HCT116 (cell line): ENCODE results near the gene SLC41A3. TPM values are rescaled to one million over a fixed set of nuclear protein-coding genes. Genes with fewer than 3 reads are reported as not detected.

Experiments used
- ATAC-seq: fragments of 200-7000 bp; cut with Tn5 transposase; 2 replicates; pipeline ENCODE4 v1.9.1; 2020; ENCODE audit warnings: mild to moderate bottlenecking, moderate library complexity
- BruUV-seq: library from RNA; stranded (reverse); fragments of 400-500 nt; replicated peaks from 2 replicates; lab custom pipeline; 2021; lab: Mats Ljungman, UMichigan
- CTCF ChIA-PET: fragments of 300-600 bp; sonication (Branson Sonifier 250); formaldehyde crosslinking; loops from one replicate; lab custom pipeline; 2021; ENCODE audit warnings: antibody characterized with exemption; lab: Charles Lee
- POLR2A ChIA-PET: fragments of 300-600, 350-600 bp; sonication (Branson Sonifier 250); formaldehyde crosslinking; loops from one replicate; lab custom pipeline; 2021; ENCODE audit warnings: antibody characterized with exemption; lab: Charles Lee
- RAD21 ChIA-PET, 2 experiments: fragments of 300-600 bp; sonication (Branson Sonifier 250); formaldehyde crosslinking; loops; one replicate each; lab custom pipeline; 2023; ENCODE audit warnings: low total read pairs in 2 of 2; ENCODE audit not compliant: uncharacterized antibody in 2 of 2, unreplicated experiment in 2 of 2, low non-redundant PET in 1 of 2; lab: Charles Lee
- DNase-seq: peaks from one replicate; pipeline ENCODE4 v3.0.0-alpha.2; 2010; ENCODE audit warnings: low read depth, low spot score
- H2AFZ ChIP-seq: fragments of 200-600 bp; shearing (Covaris generic), sonication (generic); 2 replicates; pipeline ENCODE4 v1.6.1; 2017; ENCODE audit warnings: low read depth, mixed run types, mixed read lengths, antibody characterized with exemption, low read length; ENCODE audit not compliant: poor library complexity, severe bottlenecking
- H3K27ac ChIP-seq: 2 replicates; pipeline ENCODE4 v1.5.1; 2012; ENCODE audit warnings: low read depth, low read length
- H3K27me3 ChIP-seq: fragments of 200-600 bp; sonication (generic); 2 replicates; pipeline ENCODE4 v1.6.1; 2016; ENCODE audit warnings: mixed run types, low read length, mixed read lengths; ENCODE audit not compliant: insufficient read depth
- H3K36me3 ChIP-seq, 2 experiments: fragments of 200-500 bp in 1 of 2; fragments of 200-600 bp in 1 of 2; sonication (Bioruptor generic) in 1 of 2; sonication (generic) in 1 of 2; 2 replicates each; pipeline versions ENCODE4 v1.5.1 to v1.6.1; 2014 to 2016; ENCODE audit warnings: low read length in 2 of 2, inconsistent platforms in 1 of 2, mixed read lengths in 1 of 2, mixed run types in 1 of 2; ENCODE audit not compliant: insufficient read depth in 2 of 2, control insufficient read depth in 1 of 2
- H3K4me1 ChIP-seq, 2 experiments: fragments of 200-600 bp in 1 of 2; sonication (generic) in 1 of 2; 2 replicates each; pipeline versions ENCODE4 v1.5.1 to v1.6.1; 2012 to 2017; ENCODE audit warnings: low read length in 2 of 2, inconsistent platforms in 1 of 2, mild to moderate bottlenecking in 1 of 2, mixed read lengths in 1 of 2, mixed run types in 1 of 2, moderate library complexity in 1 of 2; ENCODE audit not compliant: insufficient read depth in 2 of 2, control insufficient read depth in 1 of 2
- H3K4me2 ChIP-seq: fragments of 200-600 bp; sonication (generic); 2 replicates; pipeline ENCODE4 v1.6.1; 2017; ENCODE audit warnings: mixed run types, low read length, mixed read lengths
- H3K4me3 ChIP-seq, 2 experiments: fragments of 200-600 bp in 1 of 2; sonication (generic) in 1 of 2; replicated peaks in 1 of 2; 2 replicates each; pipeline ENCODE4 v1.5.1; 2011 to 2016; ENCODE audit warnings: low read length in 2 of 2, control low read depth in 1 of 2, low read depth in 1 of 2, mild to moderate bottlenecking in 1 of 2, mixed read lengths in 1 of 2, mixed run types in 1 of 2
- H3K79me2 ChIP-seq: fragments of 200-600 bp; sonication (generic); 2 replicates; pipeline ENCODE4 v1.6.1; 2017; ENCODE audit warnings: mild to moderate bottlenecking, mixed run types, low read length, moderate library complexity, mixed read lengths; ENCODE audit not compliant: insufficient read depth
- H3K9ac ChIP-seq: fragments of 200-600 bp; sonication (generic); 2 replicates; pipeline ENCODE4 v1.6.1; 2016; ENCODE audit warnings: low read length, mixed read lengths
- H3K9me2 ChIP-seq: fragments of 200-600 bp; sonication (generic), shearing (Covaris generic); 2 replicates; pipeline ENCODE4 v1.6.1; 2017; ENCODE audit warnings: mixed run types, mild to moderate bottlenecking, moderate library complexity; ENCODE audit not compliant: insufficient read depth
- H3K9me3 ChIP-seq, 2 experiments: fragments of 200-500 bp in 1 of 2; fragments of 200-600 bp in 1 of 2; sonication (Bioruptor generic) in 1 of 2; sonication (generic) in 1 of 2; 2 replicates each; pipeline ENCODE4 v1.6.1; 2014 to 2017; ENCODE audit warnings: low read length in 2 of 2, mixed read lengths in 2 of 2, inconsistent platforms in 1 of 2, low read depth in 1 of 2, mild to moderate bottlenecking in 1 of 2, mixed run types in 1 of 2, moderate library complexity in 1 of 2; ENCODE audit not compliant: control insufficient read depth in 1 of 2, insufficient read depth in 1 of 2
- H4K20me1 ChIP-seq: fragments of 200-600 bp; sonication (generic), shearing (Covaris generic); 2 replicates; pipeline ENCODE4 v1.6.1; 2017; ENCODE audit warnings: mixed run types, mild to moderate bottlenecking, moderate library complexity; ENCODE audit not compliant: insufficient read depth
- CBX3 ChIP-seq: IDR thresholded peaks from 2 replicates; pipeline ENCODE4 v1.6.1; 2012; ENCODE audit warnings: low read depth
- ELF1 ChIP-seq: IDR thresholded peaks from 2 replicates; pipeline ENCODE4 v1.6.1; 2012; ENCODE audit warnings: low read depth, borderline replicate concordance
- JUND ChIP-seq: IDR thresholded peaks from 2 replicates; pipeline ENCODE4 v1.6.1; 2012
- POLR2AphosphoS5 ChIP-seq: IDR thresholded peaks from 2 replicates; pipeline ENCODE4 v1.6.1; 2011; ENCODE audit warnings: mild to moderate bottlenecking, low read depth, low read length, moderate library complexity
- YY1 ChIP-seq: IDR thresholded peaks from 2 replicates; pipeline ENCODE4 v1.6.1; 2011; ENCODE audit warnings: low read length, low read depth, moderate library complexity, mild to moderate bottlenecking; ENCODE audit not compliant: insufficient replicate concordance; ENCODE audit errors: extremely low read depth
- ZFX ChIP-seq: fragments of 450-650 bp; IDR thresholded peaks from 2 replicates; pipeline ENCODE4 v1.6.1; 2017
- intact Hi-C: fragments of 100-400 bp; cut with micrococcal nuclease; formaldehyde crosslinking; loops from 2 replicates; pipeline ENCODE4 v1.10.0; 2022
- total RNA-seq: library from RNA; stranded (reverse); gene quantifications from one replicate; pipeline ENCODE4 v1.2.1, GENCODE V29; 2021; ENCODE audit not compliant: unreplicated experiment
- TF ChIP-seq, protein P1 (sequence below), 3 experiments: fragments of 200-600 bp in 1 of 3; sonication (generic) in 1 of 3; IDR thresholded peaks in 2 of 3; conservative IDR thresholded peaks in 1 of 3; 2 replicates each; pipeline ENCODE4 v1.5.1; 2012 to 2017; ENCODE audit warnings: low read depth in 2 of 3, low read length in 2 of 3, antibody characterized with exemption in 1 of 3, borderline replicate concordance in 1 of 3, control low read depth in 1 of 3, mild to moderate bottlenecking in 1 of 3, mixed read lengths in 1 of 3, mixed run types in 1 of 3, moderate library complexity in 1 of 3; ENCODE audit not compliant: insufficient read depth in 1 of 3
- TF ChIP-seq, protein P2 (sequence below): IDR thresholded peaks from 2 replicates; pipeline ENCODE4 v1.6.1; 2012
- TF ChIP-seq, protein P3 (sequence below): IDR thresholded peaks from 2 replicates; pipeline ENCODE4 v1.6.1; 2012; ENCODE audit warnings: low read depth

Gene SLC41A3
- total RNA-seq, 1 experiment from 2014 or later: 45.9 TPM

GRCh38 chr3:126100269-126100633, 16.3 kb upstream of the SLC41A3 start:
- ChIA-PET RAD21 (no interaction called here), CTCF (no interaction called here), POLR2A (no interaction called here)
- Histone ChIP-seq H3K79me2 (no peaks in the 10 kb centered on the region), H3K9me2 (no peaks in the 10 kb centered on the region), H3K27ac (no peak overlapping the region), H4K20me1 (no peaks in the 10 kb centered on the region), H3K9ac (no peak overlapping the region), H3K9me3 (no peaks in the 10 kb centered on the region), H3K4me3 (no peak overlapping the region), H2AFZ (no peak overlapping the region), H3K36me3 (no peaks in the 10 kb centered on the region), H3K4me2 (no peak overlapping the region), H3K4me1 (no peaks in the 10 kb centered on the region), H3K27me3 (no peaks in the 10 kb centered on the region)
- BruUV-seq: no TSS peak
- intact Hi-C loops: no loop called here
- DNase-seq (no peak), ATAC-seq (no peak)
- TF ChIP-seq ZFX (no peak), POLR2AphosphoS5 (no peak), YY1 (no peak), JUND (no peak), ELF1 (no peak), CBX3 (no peak)
- TF ChIP-seq, protein P1, sequence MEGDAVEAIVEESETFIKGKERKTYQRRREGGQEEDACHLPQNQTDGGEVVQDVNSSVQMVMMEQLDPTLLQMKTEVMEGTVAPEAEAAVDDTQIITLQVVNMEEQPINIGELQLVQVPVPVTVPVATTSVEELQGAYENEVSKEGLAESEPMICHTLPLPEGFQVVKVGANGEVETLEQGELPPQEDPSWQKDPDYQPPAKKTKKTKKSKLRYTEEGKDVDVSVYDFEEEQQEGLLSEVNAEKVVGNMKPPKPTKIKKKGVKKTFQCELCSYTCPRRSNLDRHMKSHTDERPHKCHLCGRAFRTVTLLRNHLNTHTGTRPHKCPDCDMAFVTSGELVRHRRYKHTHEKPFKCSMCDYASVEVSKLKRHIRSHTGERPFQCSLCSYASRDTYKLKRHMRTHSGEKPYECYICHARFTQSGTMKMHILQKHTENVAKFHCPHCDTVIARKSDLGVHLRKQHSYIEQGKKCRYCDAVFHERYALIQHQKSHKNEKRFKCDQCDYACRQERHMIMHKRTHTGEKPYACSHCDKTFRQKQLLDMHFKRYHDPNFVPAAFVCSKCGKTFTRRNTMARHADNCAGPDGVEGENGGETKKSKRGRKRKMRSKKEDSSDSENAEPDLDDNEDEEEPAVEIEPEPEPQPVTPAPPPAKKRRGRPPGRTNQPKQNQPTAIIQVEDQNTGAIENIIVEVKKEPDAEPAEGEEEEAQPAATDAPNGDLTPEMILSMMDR (IDR thresholded peaks at IDR 0.05 in 2 of 3, conservative IDR thresholded peaks at IDR 0.05 in 1 of 3; ENCODE audit: borderline replicate concordance in 1 of 3, insufficient read depth in 1 of 3, low read depth in 2 of 3, low read length in 2 of 3): no peak
- TF ChIP-seq, protein P2, sequence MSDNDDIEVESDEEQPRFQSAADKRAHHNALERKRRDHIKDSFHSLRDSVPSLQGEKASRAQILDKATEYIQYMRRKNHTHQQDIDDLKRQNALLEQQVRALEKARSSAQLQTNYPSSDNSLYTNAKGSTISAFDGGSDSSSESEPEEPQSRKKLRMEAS: no peak

DNA sequence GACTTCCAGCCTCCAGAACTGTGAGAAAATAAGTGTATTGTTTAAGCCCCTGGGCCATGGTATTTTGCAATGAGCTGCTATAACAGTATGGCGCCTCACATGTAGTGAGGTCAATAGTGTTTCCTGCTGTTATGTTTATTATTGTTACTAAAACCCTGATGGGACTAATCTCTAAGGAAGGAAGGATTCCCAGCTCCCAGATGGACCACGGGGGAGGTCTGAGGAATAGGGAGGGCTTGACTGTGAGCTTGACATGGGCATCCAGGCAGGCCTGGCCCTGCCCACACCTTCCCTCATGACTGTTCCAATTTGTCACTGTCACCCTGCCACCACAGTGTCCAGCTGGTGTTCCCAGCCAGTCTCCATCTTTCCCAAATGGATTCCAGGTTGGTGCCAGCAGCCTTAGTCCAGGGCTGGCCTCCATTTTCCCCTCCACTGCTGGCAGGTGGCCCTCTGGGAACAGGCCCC, 14.5 kb upstream of the SLC41A3 start:
- Histone ChIP-seq H3K9me2 (no peaks in the 10 kb centered on the region), H4K20me1 (no peaks in the 10 kb centered on the region), H3K4me3 (no peak overlapping the region), H3K36me3 (no peaks in the 10 kb centered on the region), H3K4me1 (no peaks in the 10 kb centered on the region), H3K4me2 (no peak overlapping the region), H3K27me3 (no peaks in the 10 kb centered on the region), H3K9ac (no peak overlapping the region), H3K27ac (no peak overlapping the region), H3K9me3 (no peaks in the 10 kb centered on the region), H3K79me2 (no peaks in the 10 kb centered on the region), H2AFZ (no peak overlapping the region)
- TF ChIP-seq, protein P3, sequence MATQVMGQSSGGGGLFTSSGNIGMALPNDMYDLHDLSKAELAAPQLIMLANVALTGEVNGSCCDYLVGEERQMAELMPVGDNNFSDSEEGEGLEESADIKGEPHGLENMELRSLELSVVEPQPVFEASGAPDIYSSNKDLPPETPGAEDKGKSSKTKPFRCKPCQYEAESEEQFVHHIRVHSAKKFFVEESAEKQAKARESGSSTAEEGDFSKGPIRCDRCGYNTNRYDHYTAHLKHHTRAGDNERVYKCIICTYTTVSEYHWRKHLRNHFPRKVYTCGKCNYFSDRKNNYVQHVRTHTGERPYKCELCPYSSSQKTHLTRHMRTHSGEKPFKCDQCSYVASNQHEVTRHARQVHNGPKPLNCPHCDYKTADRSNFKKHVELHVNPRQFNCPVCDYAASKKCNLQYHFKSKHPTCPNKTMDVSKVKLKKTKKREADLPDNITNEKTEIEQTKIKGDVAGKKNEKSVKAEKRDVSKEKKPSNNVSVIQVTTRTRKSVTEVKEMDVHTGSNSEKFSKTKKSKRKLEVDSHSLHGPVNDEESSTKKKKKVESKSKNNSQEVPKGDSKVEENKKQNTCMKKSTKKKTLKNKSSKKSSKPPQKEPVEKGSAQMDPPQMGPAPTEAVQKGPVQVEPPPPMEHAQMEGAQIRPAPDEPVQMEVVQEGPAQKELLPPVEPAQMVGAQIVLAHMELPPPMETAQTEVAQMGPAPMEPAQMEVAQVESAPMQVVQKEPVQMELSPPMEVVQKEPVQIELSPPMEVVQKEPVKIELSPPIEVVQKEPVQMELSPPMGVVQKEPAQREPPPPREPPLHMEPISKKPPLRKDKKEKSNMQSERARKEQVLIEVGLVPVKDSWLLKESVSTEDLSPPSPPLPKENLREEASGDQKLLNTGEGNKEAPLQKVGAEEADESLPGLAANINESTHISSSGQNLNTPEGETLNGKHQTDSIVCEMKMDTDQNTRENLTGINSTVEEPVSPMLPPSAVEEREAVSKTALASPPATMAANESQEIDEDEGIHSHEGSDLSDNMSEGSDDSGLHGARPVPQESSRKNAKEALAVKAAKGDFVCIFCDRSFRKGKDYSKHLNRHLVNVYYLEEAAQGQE: no peak
- intact Hi-C loops: no loop called here
- CTCF ChIA-PET: no interaction called here
- no TSS peak for BruUV-seq
- POLR2A ChIA-PET: no interaction called here
- ATAC-seq (no peak), DNase-seq (no peak)
- RAD21 ChIA-PET: no interaction called here
